Stomach (tissue), 9 donors: ENCODE measurements around the gene ZMAT5. TPM values are rescaled to one million over a fixed set of nuclear protein-coding genes. Genes with fewer than 3 reads are reported as not detected.

ENCODE experiments used
- DNase-seq, 2 donors: peaks; one replicate each; pipeline versions ENCODE4 v3.0.0 to v3.0.0-alpha.2; 2013 to 2019
- H3K27ac ChIP-seq, 5 donors: fragments of 200-600 bp in 4 of 5; sonication (generic) in 4 of 5; one replicate each; pipeline ENCODE4 v1.5.1; 2013 to 2019; ENCODE audit warnings: mild to moderate bottlenecking in 1 of 5, moderate library complexity in 1 of 5
- H3K27me3 ChIP-seq, 3 donors: fragments of 200-600 bp; sonication (generic); one replicate each; pipeline ENCODE4 v1.5.1; 2017 to 2019; ENCODE audit warnings: mixed run types in 1 of 3
- H3K36me3 ChIP-seq, 4 donors: fragments of 200-600 bp; sonication (generic); 1 replicate in 3 of 4; 2 replicates in 1 of 4; pipeline ENCODE4 v1.5.1; 2016 to 2019
- H3K4me1 ChIP-seq, 4 donors: fragments of 200-600 bp; sonication (generic); one replicate each; pipeline ENCODE4 v1.5.1; 2016 to 2019
- H3K4me3 ChIP-seq, 4 donors: fragments of 200-600 bp; sonication (generic) in 3 of 4; one replicate each; pipeline ENCODE4 v1.5.1; 2016 to 2019; ENCODE audit warnings: mild to moderate bottlenecking in 1 of 4
- H3K9me3 ChIP-seq, 4 donors: fragments of 200-600 bp; sonication (generic); one replicate each; pipeline ENCODE4 v1.5.1; 2016 to 2019
- CTCF ChIP-seq, 7 experiments: fragments of 450-650 bp in 4 of 7; fragments of 200-600 bp in 3 of 7; sonication (generic) in 3 of 7; IDR thresholded peaks; one replicate each; pipeline ENCODE4 v1.5.1; 2016 to 2019; ENCODE audit warnings: antibody characterized with exemption in 7 of 7, control low read depth in 2 of 7, mild to moderate bottlenecking in 1 of 7
- EP300 ChIP-seq: sonication (generic); formaldehyde crosslinking; IDR thresholded peaks from one replicate; pipeline ENCODE4 v1.6.1; 2017; ENCODE audit warnings: antibody characterized with exemption
- POLR2A ChIP-seq, 4 donors: fragments of 450-650 bp; IDR thresholded peaks; one replicate each; pipeline ENCODE4 v1.6.1; 2016; ENCODE audit warnings: antibody characterized with exemption in 4 of 4, control low read depth in 2 of 4, mild to moderate bottlenecking in 1 of 4, moderate library complexity in 1 of 4
- POLR2AphosphoS5 ChIP-seq, 3 donors: sonication (generic); formaldehyde crosslinking; IDR thresholded peaks; one replicate each; pipeline ENCODE4 v1.6.1; 2016; ENCODE audit warnings: antibody characterized with exemption in 3 of 3
- WGBS, 5 donors: extraction: QIAGEN DNeasy Blood & Tissue Kit in 3 of 5; methylation state at CpG; one replicate each; pipeline versions ENCODE4 v1.1.5 to v1.1.7; 2013 to 2018; 5-methylcytosine and 5-hydroxymethylcytosine counted together
- intact Hi-C: fragments of 100-400 bp; cut with DNase I; formaldehyde crosslinking; loops from one replicate; pipeline ENCODE4 v1.15.1; 2023; ENCODE audit warnings: low total_unique reads
- polyA plus RNA-seq, 3 donors: library from polyadenylated mRNA; stranded (reverse); fragments of 200-250 nt; gene quantifications; one replicate each; pipeline ENCODE4 v1.2.3, GENCODE V29; 2013
- total RNA-seq, 5 donors: library from RNA; depleted of rRNA; stranded (reverse); fragments of >200 nt; gene quantifications; one replicate each; pipeline versions ENCODE4 v1.1.0 to v1.2.3, GENCODE V29; 2014 to 2016
- donor health status: healthy with polysubstance abuse.
- donor health status: Bipolar disorder and iron deficiency.
- donor health status: healthy.

Gene ZMAT5
- total and polyA plus RNA-seq, 8 donors, result 0.58 to 37.9 (median 14.8) TPM

DNA sequence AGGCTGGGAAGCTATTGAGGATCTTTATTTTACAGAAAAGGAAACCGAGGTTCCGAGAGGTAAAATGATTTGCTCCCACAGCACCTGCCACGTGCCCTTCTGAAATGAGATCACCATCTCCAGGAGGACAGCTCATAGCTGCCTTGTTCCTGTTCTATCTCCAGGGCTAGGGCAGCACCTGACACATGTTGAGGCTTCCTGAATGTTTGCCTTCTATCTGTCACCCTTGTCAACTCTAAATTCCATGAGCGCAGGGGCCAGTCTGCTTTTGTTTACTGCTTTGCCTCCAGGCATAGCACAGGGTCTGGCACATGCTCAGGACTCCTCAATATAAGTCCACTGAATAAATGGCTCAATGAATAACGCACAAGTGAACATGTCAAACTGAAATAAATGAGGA is 47.2 kb upstream of the ZMAT5 start:
- TF ChIP-seq EP300 (no peak), POLR2A (IDR thresholded peaks at IDR 0.05) (no peak), POLR2AphosphoS5 (IDR thresholded peaks at IDR 0.05) (no peak), CTCF (IDR thresholded peaks at IDR 0.05) (no peak)
- H3K9me3 ChIP-seq, result no peaks in the 10 kb centered on the region
- no peaks in the 10 kb centered on the region for H3K27me3 ChIP-seq
- peaks cover 42 to 75% (median 62%) of the 10 kb centered on the region in 4 donors for H3K4me1 ChIP-seq
- peaks cover 39 to 99% (median 91%) of the 10 kb centered on the region in 4 donors for H3K36me3 ChIP-seq
- no peak for DNase-seq
- peak overlapping the region; percentile 39 to 82 (median 76) for H3K27ac ChIP-seq
- intact Hi-C loops, result no loop called here
- H3K4me3 ChIP-seq, result no peak overlapping the region
- WGBS, 5 donors, result 62 to 81% (median 65%) methylated on average over 5 of the region's 5 CpGs

DNA sequence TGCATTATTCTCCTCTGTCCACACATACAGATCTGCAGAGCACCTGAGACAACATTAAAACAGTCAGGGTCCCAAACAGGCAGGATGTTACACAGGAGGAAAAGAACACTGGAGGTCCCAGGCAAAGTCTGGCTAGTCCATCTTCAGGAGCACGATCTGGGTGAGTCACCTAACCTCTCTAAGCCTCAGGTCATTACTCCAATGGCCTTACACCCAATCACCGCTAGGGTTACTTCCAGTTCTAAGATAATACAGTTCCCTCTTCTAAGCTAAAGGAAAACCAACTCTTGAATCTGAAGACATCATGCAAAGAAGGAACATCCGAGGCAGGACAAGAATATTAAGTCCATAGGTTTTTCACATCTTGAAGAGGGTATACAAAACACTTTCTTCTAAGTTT is 46.8 kb upstream of the ZMAT5 start:
- Histone ChIP-seq H3K36me3 (peaks cover 37 to 99% (median 90%) of the 10 kb centered on the region in 4 donors), H3K4me3 (no peak overlapping the region), H3K27ac (peak overlapping the region; percentile 39 to 82 (median 76)), H3K27me3 (no peaks in the 10 kb centered on the region), H3K4me1 (peaks cover 42 to 75% (median 62%) of the 10 kb centered on the region in 4 donors), H3K9me3 (no peaks in the 10 kb centered on the region)
- 29 to 63% (median 42%) methylated on average over 3 of the region's 3 CpGs for WGBS, 5 donors
- peak in 3 of 7 experiments; percentile 4 to 32 (median 20) for TF ChIP-seq CTCF (IDR thresholded peaks at IDR 0.05)
- TF ChIP-seq POLR2A (IDR thresholded peaks at IDR 0.05), result no peak
- no peak for DNase-seq
- intact Hi-C loops, result no loop called here

DNA sequence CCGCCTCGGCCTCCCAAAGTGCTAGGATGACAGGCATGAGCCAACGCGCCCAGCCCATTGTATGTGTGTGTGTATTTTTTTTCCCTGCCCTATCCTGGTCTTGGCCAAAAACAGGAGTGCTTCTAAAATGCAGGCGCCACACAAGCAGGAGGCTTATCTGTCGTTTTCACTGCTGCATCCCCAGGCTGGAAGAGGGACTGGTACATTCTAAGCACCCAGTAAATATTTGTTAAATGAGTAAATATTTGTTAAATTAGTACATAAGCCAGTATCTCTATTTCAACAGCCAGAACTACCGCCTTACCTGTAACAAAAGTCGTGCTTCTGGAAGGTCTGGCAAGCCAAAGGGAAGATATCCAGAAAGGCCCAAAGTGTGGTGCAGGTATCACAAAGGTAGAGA is 46.3 kb upstream of the ZMAT5 start:
- Histone ChIP-seq H3K27me3 (no peaks in the 10 kb centered on the region), H3K4me3 (no peak overlapping the region), H3K27ac (peak overlapping the region; percentile 39 to 82 (median 76)), H3K9me3 (no peaks in the 10 kb centered on the region), H3K4me1 (peaks cover 42 to 75% (median 62%) of the 10 kb centered on the region in 4 donors), H3K36me3 (peaks cover 41 to 99% (median 92%) of the 10 kb centered on the region in 4 donors)
- TF ChIP-seq POLR2AphosphoS5 (IDR thresholded peaks at IDR 0.05) (peak in 1 of 3 donors; percentile 30), CTCF (IDR thresholded peaks at IDR 0.05) (no peak)
- intact Hi-C loops, result no loop called here
- 29 to 56% (median 50%) methylated on average over 8 of the region's 8 CpGs for WGBS, 5 donors
- peak in 1 of 2 donors; percentile 46 for DNase-seq

- 26 to 38% (median 33%) methylated on average over 2 of the region's 2 CpGs for WGBS, 5 donors
- DNase-seq, result peak; percentile 75 to 78
- H3K27ac ChIP-seq, result peak overlapping the region; percentile 39 to 82 (median 67)
These were observed 44.6 kb upstream of the ZMAT5 start for GRCh38 chr22:29811377-29811776.

GRCh38 chr22:29810216-29810615 is 43.4 kb upstream of the ZMAT5 start:
- Histone ChIP-seq H3K27ac (peak overlapping the region; percentile 39 to 84 (median 76)), H3K27me3 (no peaks in the 10 kb centered on the region), H3K4me3 (no peak overlapping the region), H3K9me3 (no peaks in the 10 kb centered on the region), H3K36me3 (peaks cover 59 to 99% (median 96%) of the 10 kb centered on the region in 4 donors), H3K4me1 (peaks cover 36 to 61% (median 48%) of the 10 kb centered on the region in 4 donors)
- intact Hi-C loops, result no loop called here
- DNase-seq, result no peak
- TF ChIP-seq EP300, result no peak
- no peak for TF ChIP-seq CTCF (IDR thresholded peaks at IDR 0.05)
- no peak for TF ChIP-seq POLR2A (IDR thresholded peaks at IDR 0.05)
- TF ChIP-seq POLR2AphosphoS5 (IDR thresholded peaks at IDR 0.05), result no peak
- 42 to 66% (median 56%) methylated on average over 2 of the region's 2 CpGs for WGBS, 5 donors

More at GRCh38 chr22:29811377-29811776, 44.6 kb upstream of the ZMAT5 start:
- Histone ChIP-seq H3K36me3 (peaks cover 54 to 99% (median 96%) of the 10 kb centered on the region in 4 donors), H3K4me3 (no peak overlapping the region), H3K9me3 (no peaks in the 10 kb centered on the region), H3K4me1 (peaks cover 42 to 64% (median 54%) of the 10 kb centered on the region in 4 donors), H3K27me3 (no peaks in the 10 kb centered on the region)
- intact Hi-C loops, result no loop called here
- TF ChIP-seq POLR2AphosphoS5 (IDR thresholded peaks at IDR 0.05) (peak in 1 of 3 donors; percentile 62), EP300 (no peak)
